Ishikawa (cell line): Measurements from ENCODE around the gene KLHL7.

Source experiments
- CEBPB ChIP-seq: IDR thresholded peaks from 2 replicates; pipeline ENCODE4 v1.6.1; 2012
- CREB1 ChIP-seq: IDR thresholded peaks from 2 replicates; pipeline ENCODE4 v1.6.1; 2012; ENCODE audit warnings: low read depth
- EGR1 ChIP-seq: IDR thresholded peaks from 2 replicates; pipeline ENCODE4 v1.6.1; 2012
- EP300 ChIP-seq: IDR thresholded peaks from 2 replicates; pipeline ENCODE4 v1.6.1; 2012; ENCODE audit warnings: borderline replicate concordance
- RAD21 ChIP-seq: IDR thresholded peaks from 2 replicates; pipeline ENCODE4 v1.6.1; 2012; ENCODE audit warnings: low read depth
- TCF12 ChIP-seq: IDR thresholded peaks from 2 replicates; pipeline ENCODE4 v1.6.1; 2012; ENCODE audit warnings: low read depth
- ZBTB7A ChIP-seq: IDR thresholded peaks from 2 replicates; pipeline ENCODE4 v1.6.1; 2012; ENCODE audit warnings: low read depth
- TF ChIP-seq, protein P1 (sequence below): IDR thresholded peaks from 2 replicates; pipeline ENCODE4 v1.6.1; 2012
- TF ChIP-seq, protein P2 (sequence below): IDR thresholded peaks from 2 replicates; pipeline ENCODE4 v1.6.1; 2012

DNA sequence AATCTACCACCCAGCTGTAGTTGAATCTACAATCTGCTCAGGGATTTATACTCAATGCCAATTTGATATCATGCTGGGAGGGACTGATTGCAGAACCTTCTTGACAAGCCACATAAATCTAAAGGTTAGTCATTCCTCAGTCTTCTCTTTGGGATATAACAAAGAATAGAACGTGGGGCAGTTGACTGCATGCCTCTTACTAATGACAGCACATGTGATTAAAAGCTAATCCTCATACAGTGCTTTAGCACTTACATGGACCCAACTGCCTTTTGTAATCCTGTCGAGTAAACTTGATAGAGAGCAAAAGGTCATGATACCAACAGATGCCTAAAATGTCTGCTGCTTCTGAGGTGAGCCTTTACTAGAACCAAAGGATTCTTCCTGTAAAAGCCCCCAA is 12.3 kb downstream of the KLHL7 start:
- TF ChIP-seq, protein P1, sequence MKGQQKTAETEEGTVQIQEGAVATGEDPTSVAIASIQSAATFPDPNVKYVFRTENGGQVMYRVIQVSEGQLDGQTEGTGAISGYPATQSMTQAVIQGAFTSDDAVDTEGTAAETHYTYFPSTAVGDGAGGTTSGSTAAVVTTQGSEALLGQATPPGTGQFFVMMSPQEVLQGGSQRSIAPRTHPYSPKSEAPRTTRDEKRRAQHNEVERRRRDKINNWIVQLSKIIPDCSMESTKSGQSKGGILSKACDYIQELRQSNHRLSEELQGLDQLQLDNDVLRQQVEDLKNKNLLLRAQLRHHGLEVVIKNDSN: no peak
- TF ChIP-seq CEBPB (no peak), CREB1 (no peak), ZBTB7A (no peak), TCF12 (no peak), EGR1 (no peak), RAD21 (no peak), EP300 (no peak)
- TF ChIP-seq, protein P2, sequence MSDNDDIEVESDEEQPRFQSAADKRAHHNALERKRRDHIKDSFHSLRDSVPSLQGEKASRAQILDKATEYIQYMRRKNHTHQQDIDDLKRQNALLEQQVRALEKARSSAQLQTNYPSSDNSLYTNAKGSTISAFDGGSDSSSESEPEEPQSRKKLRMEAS: no peak
